Upper lobe of right lung (tissue), 1 donor: Measurements from ENCODE around the gene CLDN4. TPM values are rescaled to one million over a fixed set of nuclear protein-coding genes. Genes with fewer than 3 reads are reported as not detected.

ENCODE experiments used
- ATAC-seq: fragments of 200-7000 bp; cut with Tn5 transposase; one replicate; pipeline ENCODE4 v1.9.1; 2020; ENCODE audit warnings: mild to moderate bottlenecking, moderate library complexity
- DNase-seq: peaks from one replicate; pipeline ENCODE4 v3.0.0-alpha.2; 2020
- H3K27ac ChIP-seq: fragments of 200-600 bp; one replicate; pipeline ENCODE4 v1.8.0; 2022
- H3K27me3 ChIP-seq: fragments of 200-600 bp; one replicate; pipeline ENCODE4 v1.8.0; 2022; ENCODE audit warnings: mild to moderate bottlenecking
- H3K36me3 ChIP-seq: fragments of 200-600 bp; one replicate; pipeline ENCODE4 v1.8.0; 2022
- H3K4me1 ChIP-seq: fragments of 200-600 bp; one replicate; pipeline ENCODE4 v1.8.0; 2022
- H3K4me3 ChIP-seq: fragments of 200-600 bp; one replicate; pipeline ENCODE4 v1.8.0; 2022; ENCODE audit warnings: mild to moderate bottlenecking
- H3K9me3 ChIP-seq: fragments of 200-600 bp; one replicate; pipeline ENCODE4 v1.8.0; 2022
- CTCF ChIP-seq: fragments of 200-600 bp; IDR thresholded peaks from one replicate; pipeline ENCODE4 v1.8.0; 2022; ENCODE audit warnings: antibody characterized with exemption
- intact Hi-C: fragments of 100-400 bp; cut with DNase I; formaldehyde crosslinking; loops from one replicate; pipeline ENCODE4 v1.11.0; 2022
- total RNA-seq: library from RNA; stranded (reverse); fragmentation: NEBNext Ultra II Directional; extraction: Animal tissue kit (Norgen Biotek cat#: 25700); gene quantifications from one replicate; pipeline ENCODE4 v1.2.1, GENCODE V29; 2021
- donor health status: DM: no; HTN: yes; CAD: no; lungs with severe emphysema.

CLDN4 gene
- total RNA-seq, 1 donor from 2014 or later: 103 TPM

GRCh38 chr7:73870041-73870492 is 39.3 kb downstream of the CLDN4 start:
- H3K27me3 ChIP-seq: no peaks in the 10 kb centered on the region
- peak overlapping the region; percentile 58 for H3K27ac ChIP-seq
- H3K4me3 ChIP-seq: no peak overlapping the region
- H3K9me3 ChIP-seq: no peaks in the 10 kb centered on the region
- peaks cover 31% of the 10 kb centered on the region for H3K4me1 ChIP-seq
- H3K36me3 ChIP-seq: no peaks in the 10 kb centered on the region
- no peak for TF ChIP-seq CTCF
- intact Hi-C loops: no loop called here
- DNase-seq (no peak), ATAC-seq (no peak)

GRCh38 chr7:73871163-73872011 is 40.6 kb downstream of the CLDN4 start:
- peak overlapping the region; percentile 36 for H3K27ac ChIP-seq
- DNase-seq (no peak), ATAC-seq (peak; percentile 16)
- intact Hi-C loops: no loop called here
- no peaks in the 10 kb centered on the region for H3K9me3 ChIP-seq
- peaks cover 31% of the 10 kb centered on the region for H3K4me1 ChIP-seq
- no peak overlapping the region for H3K4me3 ChIP-seq
- H3K27me3 ChIP-seq: no peaks in the 10 kb centered on the region
- TF ChIP-seq CTCF: no peak
- no peaks in the 10 kb centered on the region for H3K36me3 ChIP-seq

GRCh38 chr7:73872056-73872908 is 41.5 kb downstream of the CLDN4 start:
- no peaks in the 10 kb centered on the region for H3K27me3 ChIP-seq
- H3K36me3 ChIP-seq: no peaks in the 10 kb centered on the region
- DNase-seq (no peak), ATAC-seq (no peak)
- TF ChIP-seq CTCF: no peak
- intact Hi-C loops: no loop called here
- H3K4me1 ChIP-seq: peaks cover 31% of the 10 kb centered on the region
- H3K27ac ChIP-seq: peak overlapping the region; percentile 36
- H3K4me3 ChIP-seq: no peak overlapping the region
- no peaks in the 10 kb centered on the region for H3K9me3 ChIP-seq

- ATAC-seq: no peak
- Histone ChIP-seq H3K4me1 (peaks cover 29% of the 10 kb centered on the region), H3K4me3 (no peak overlapping the region), H3K36me3 (no peaks in the 10 kb centered on the region), H3K9me3 (no peaks in the 10 kb centered on the region), H3K27ac (no peak overlapping the region), H3K27me3 (no peaks in the 10 kb centered on the region)
- no peak for TF ChIP-seq CTCF
- DNase-seq: no peak
- intact Hi-C loops: no loop called here
Measured at GRCh38 chr7:73876361-73876760, 45.6 kb downstream of the CLDN4 start.

- DNase-seq (no peak), ATAC-seq (no peak)
- Histone ChIP-seq H3K27me3 (no peaks in the 10 kb centered on the region), H3K4me1 (peaks cover 26% of the 10 kb centered on the region), H3K4me3 (no peak overlapping the region), H3K27ac (no peak overlapping the region), H3K36me3 (no peaks in the 10 kb centered on the region), H3K9me3 (no peaks in the 10 kb centered on the region)
- no peak for TF ChIP-seq CTCF
- intact Hi-C loops: no loop called here
Measured at GRCh38 chr7:73876973-73877372, 46.2 kb downstream of the CLDN4 start.
